ENCODE data around the gene NQO2. TPM values are rescaled to one million over a fixed set of nuclear protein-coding genes. Genes with fewer than 3 reads are reported as not detected.
"Not testable (repeated sequence)": the region's sequence is repeated elsewhere in the genome, so short reads cannot be mapped to it uniquely, and the experiment has no call there.

Gene NQO2
- total RNA-seq, 2 experiments from 2014 or later = 40.7 to 44.2 TPM

GRCh38 chr6:3001773-3002293, 2.1 kb downstream of the NQO2 start:
- Mint-ChIP-seq H3K27ac (peak overlapping the region; percentile 25), H3K27me3 (no peaks in the 10 kb centered on the region), H3K36me3 (ENCODE audit: low read depth) (peaks cover 29% of the 10 kb centered on the region), H3K9me3 (ENCODE audit: low read depth) (no peaks in the 10 kb centered on the region), H3K4me3 (peak overlapping the region; percentile 27), H3K4me1 (peaks cover 28% of the 10 kb centered on the region)
- CTCF ChIA-PET = interaction anchor here (0.7 to 4.5 kb wide), 16 partner anchors 9 to 211 kb away, joined by 3 to 36 read pairs (median 5); partner anchors contain the start of gene RIPK1
- intact Hi-C loops (cut with DNase I, micrococcal nuclease) = loop anchor here in 1 of 2 experiments (1.0 kb wide), 1 partner anchor 25 kb away; no protein-coding TSS in a partner anchor
- no peak for DNase-seq
- POLR2A ChIA-PET = interaction anchor here (1.0 kb wide), 1 partner anchor 25 kb away, joined by 4 read pairs; no protein-coding TSS in a partner anchor
- ATAC-seq = no peak

DNA sequence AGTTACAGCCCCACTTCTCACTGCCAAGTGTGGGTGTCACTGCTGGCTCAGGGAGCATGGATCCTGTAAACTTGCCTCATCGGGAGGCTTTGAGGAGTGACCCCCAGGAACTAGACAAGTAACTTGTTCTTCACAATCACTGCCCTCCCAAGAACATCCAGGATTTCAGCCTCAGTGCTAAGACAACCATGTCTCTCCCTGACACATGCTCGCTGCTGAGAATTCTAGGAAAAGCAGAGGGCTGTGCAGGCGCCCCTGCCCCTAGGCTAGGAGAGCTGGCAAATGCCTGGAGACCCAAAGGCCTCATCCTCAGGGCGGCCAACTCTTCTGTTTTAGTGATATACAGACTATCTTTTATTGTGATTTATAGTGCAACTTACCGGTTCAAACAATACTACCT, 3.5 kb downstream of the NQO2 start:
- POLR2A ChIA-PET; H3K27me3 Mint-ChIP-seq; DNase-seq; H3K9me3 Mint-ChIP-seq (ENCODE audit: low read depth); intact Hi-C loops (cut with DNase I, micrococcal nuclease); H3K4me3 Mint-ChIP-seq; ATAC-seq; H3K27ac Mint-ChIP-seq: not testable (repeated sequence)
- CTCF ChIA-PET = interaction anchor here (4.5 kb wide), 1 partner anchor 55 kb away, joined by 36 read pairs; no protein-coding TSS in a partner anchor
- Mint-ChIP-seq H3K36me3 (ENCODE audit: low read depth) (peaks cover 36% of the 10 kb centered on the region), H3K4me1 (peaks cover 25% of the 10 kb centered on the region)

GRCh38 chr6:3005077-3005476, 5.4 kb downstream of the NQO2 start:
- intact Hi-C loops (cut with DNase I, micrococcal nuclease) = no loop called here
- no peak overlapping the region for H3K4me3 Mint-ChIP-seq
- ChIA-PET POLR2A (no interaction called here), CTCF (interaction anchor here (0.7 kb wide), 1 partner anchor 135 kb away, joined by 3 read pairs; no protein-coding TSS in a partner anchor)
- peaks cover 52% of the 10 kb centered on the region for H3K36me3 Mint-ChIP-seq (ENCODE audit: low read depth)
- H3K4me1 Mint-ChIP-seq = peaks cover 20% of the 10 kb centered on the region
- no peak overlapping the region for H3K27ac Mint-ChIP-seq
- peaks cover under 1% of the 10 kb centered on the region for H3K9me3 Mint-ChIP-seq (ENCODE audit: low read depth)
- ATAC-seq (no peak), DNase-seq (no peak)
- H3K27me3 Mint-ChIP-seq = no peaks in the 10 kb centered on the region

- ChIA-PET CTCF (no interaction called here), POLR2A (no interaction called here)
- Mint-ChIP-seq H3K4me3 (no peak overlapping the region), H3K27ac (no peak overlapping the region), H3K4me1 (peaks cover 20% of the 10 kb centered on the region), H3K27me3 (no peaks in the 10 kb centered on the region), H3K9me3 (ENCODE audit: low read depth) (peaks cover 2% of the 10 kb centered on the region), H3K36me3 (ENCODE audit: low read depth) (peaks cover 60% of the 10 kb centered on the region)
- intact Hi-C loops (cut with DNase I, micrococcal nuclease) = no loop called here
- no peak for DNase-seq
- ATAC-seq = no peak
Measured at GRCh38 chr6:3005874-3006273, 6.2 kb downstream of the NQO2 start.

DNA sequence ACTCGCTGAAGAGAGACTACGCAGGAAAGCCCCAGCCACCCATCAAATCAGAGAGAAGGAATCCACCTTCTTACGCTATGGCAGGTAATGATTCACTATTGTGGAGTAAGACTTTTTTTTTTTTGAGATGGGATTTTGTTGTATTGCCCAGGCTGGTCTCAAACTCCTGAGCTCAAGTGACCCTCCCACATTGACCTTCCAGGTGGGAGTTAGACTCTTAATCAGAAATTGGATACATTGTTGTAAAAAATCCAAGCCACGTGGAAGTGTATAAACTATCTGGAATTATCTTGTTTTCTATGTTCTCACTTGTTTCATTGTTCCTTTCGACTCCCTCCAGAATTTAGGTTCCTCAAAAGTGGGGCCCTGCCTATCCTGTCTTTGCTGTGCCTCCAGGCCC, 6.8 kb downstream of the NQO2 start:
- no peak overlapping the region for H3K4me3 Mint-ChIP-seq
- DNase-seq (no peak), ATAC-seq (no peak)
- intact Hi-C loops (cut with DNase I, micrococcal nuclease) = no loop called here
- ChIA-PET CTCF (no interaction called here), POLR2A (no interaction called here)
- H3K9me3 Mint-ChIP-seq (ENCODE audit: low read depth) = peaks cover 8% of the 10 kb centered on the region
- no peaks in the 10 kb centered on the region for H3K27me3 Mint-ChIP-seq
- H3K27ac Mint-ChIP-seq = no peak overlapping the region
- peaks cover 14% of the 10 kb centered on the region for H3K4me1 Mint-ChIP-seq
- peaks cover 66% of the 10 kb centered on the region for H3K36me3 Mint-ChIP-seq (ENCODE audit: low read depth)

GRCh38 chr6:3007571-3007970, 7.9 kb downstream of the NQO2 start:
- Mint-ChIP-seq H3K9me3 (ENCODE audit: low read depth) (peaks cover 16% of the 10 kb centered on the region), H3K27me3 (no peaks in the 10 kb centered on the region), H3K4me3 (no peak overlapping the region), H3K36me3 (ENCODE audit: low read depth) (peaks cover 71% of the 10 kb centered on the region), H3K27ac (no peak overlapping the region), H3K4me1 (peaks cover 6% of the 10 kb centered on the region)
- ChIA-PET POLR2A (no interaction called here), CTCF (interaction anchor here (0.6 to 1.4 kb wide), 5 partner anchors 49 to 176 kb away, joined by 3 to 7 read pairs (median 3); no protein-coding TSS in a partner anchor)
- DNase-seq (no peak), ATAC-seq (no peak)
- intact Hi-C loops (cut with DNase I, micrococcal nuclease) = no loop called here

DNA sequence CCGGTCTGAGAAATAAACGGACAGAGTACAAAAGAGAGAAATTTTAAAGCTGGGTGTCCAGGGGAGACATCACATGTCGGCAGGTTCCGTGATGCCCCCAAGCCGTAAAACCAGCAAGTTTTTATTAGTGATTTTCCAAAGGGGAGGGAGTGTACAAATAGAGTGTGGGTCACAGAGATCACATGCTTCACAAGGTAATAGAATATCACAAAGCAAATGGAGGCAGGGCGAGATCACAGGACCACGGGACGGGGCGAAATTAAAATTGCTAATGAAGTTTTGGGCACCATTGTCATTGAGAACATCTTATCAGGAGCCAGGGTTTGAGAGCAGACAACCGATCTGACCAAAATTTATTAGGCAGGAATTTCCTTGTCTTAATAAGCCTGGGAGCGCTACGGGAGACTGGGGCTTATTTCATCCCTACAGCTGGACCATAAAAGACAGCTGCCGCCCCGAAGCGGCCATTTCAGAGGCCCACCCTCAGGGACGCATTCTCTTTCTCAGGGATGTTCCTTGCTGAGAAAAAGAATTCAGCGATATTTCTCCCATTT, 9.1 kb downstream of the NQO2 start:
- H3K27me3 Mint-ChIP-seq; intact Hi-C loops (cut with DNase I, micrococcal nuclease); POLR2A ChIA-PET; H3K27ac Mint-ChIP-seq; H3K4me3 Mint-ChIP-seq; H3K4me1 Mint-ChIP-seq; DNase-seq; ATAC-seq: not testable (repeated sequence)
- Mint-ChIP-seq H3K36me3 (ENCODE audit: low read depth) (peaks cover 72% of the 10 kb centered on the region), H3K9me3 (ENCODE audit: low read depth) (peaks cover 16% of the 10 kb centered on the region)
- CTCF ChIA-PET = interaction anchor here (1.4 to 1.7 kb wide), 2 partner anchors 17 to 62 kb away, joined by 7 to 8 read pairs; no protein-coding TSS in a partner anchor

GRCh38 chr6:3009930-3010329, 10.2 kb downstream of the NQO2 start:
- ATAC-seq (no peak), DNase-seq (no peak)
- H3K27ac Mint-ChIP-seq = no peak overlapping the region
- peaks cover 77% of the 10 kb centered on the region for H3K36me3 Mint-ChIP-seq (ENCODE audit: low read depth)
- ChIA-PET CTCF (interaction anchor here (0.7 to 2.2 kb wide), 5 partner anchors 8 to 90 kb away, joined by 3 to 8 read pairs (median 4); no protein-coding TSS in a partner anchor), POLR2A (no interaction called here)
- no peak overlapping the region for H3K4me3 Mint-ChIP-seq
- H3K9me3 Mint-ChIP-seq (ENCODE audit: low read depth) = peaks cover 16% of the 10 kb centered on the region
- H3K4me1 Mint-ChIP-seq = peaks cover 3% of the 10 kb centered on the region
- intact Hi-C loops (cut with DNase I, micrococcal nuclease) = no loop called here
- H3K27me3 Mint-ChIP-seq = no peaks in the 10 kb centered on the region

DNA sequence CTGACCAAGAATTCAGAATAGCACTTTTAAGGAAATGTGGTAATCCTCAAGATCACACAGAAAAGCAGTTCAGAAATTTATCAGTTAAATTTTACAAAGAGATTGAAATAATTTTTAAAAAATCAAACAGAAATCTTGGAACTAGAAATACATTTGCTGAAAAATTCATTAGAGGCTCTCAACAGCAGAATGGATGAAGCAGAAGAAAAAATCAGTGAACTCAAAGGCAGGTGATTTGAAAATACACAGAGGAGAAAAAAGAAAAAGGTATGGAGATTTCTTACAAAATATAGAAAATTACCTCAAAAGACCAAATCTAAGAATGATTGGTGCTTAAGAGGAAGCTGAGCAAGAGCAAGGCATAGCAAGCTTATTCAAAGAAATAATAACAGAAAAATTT, 11.5 kb downstream of the NQO2 start:
- intact Hi-C loops (cut with DNase I, micrococcal nuclease) = no loop called here
- Mint-ChIP-seq H3K4me3 (no peak overlapping the region), H3K9me3 (ENCODE audit: low read depth) (peaks cover 16% of the 10 kb centered on the region), H3K36me3 (ENCODE audit: low read depth) (peaks cover 72% of the 10 kb centered on the region), H3K27me3 (no peaks in the 10 kb centered on the region), H3K27ac (no peak overlapping the region), H3K4me1 (peaks cover 3% of the 10 kb centered on the region)
- ChIA-PET POLR2A (interaction anchor here (0.8 kb wide), 1 partner anchor 13 kb away, joined by 3 read pairs; no protein-coding TSS in a partner anchor), CTCF (interaction anchor here (2.2 kb wide), 1 partner anchor 10 kb away, joined by 8 read pairs; no protein-coding TSS in a partner anchor)
- no peak for ATAC-seq
- DNase-seq = no peak

DNA sequence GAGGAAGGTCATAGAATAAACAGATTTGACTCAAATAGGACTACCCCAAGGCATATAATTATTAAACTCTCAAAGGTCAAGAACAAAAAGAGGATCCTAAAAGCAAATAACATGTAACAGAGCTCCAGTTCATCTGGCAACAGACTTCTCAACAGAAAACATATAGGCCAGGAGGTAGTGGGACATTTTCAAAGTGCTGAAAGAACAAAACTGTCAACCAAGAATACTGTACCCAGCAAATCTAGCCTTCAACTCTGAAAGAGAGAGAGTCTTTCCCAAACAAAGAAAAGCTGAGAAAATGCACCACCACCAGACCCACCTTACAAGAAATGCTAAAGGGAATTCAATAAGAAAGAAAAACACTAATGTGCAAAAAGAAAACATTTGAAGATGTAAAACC, 11.9 kb downstream of the NQO2 start:
- intact Hi-C loops (cut with DNase I, micrococcal nuclease) = no loop called here
- ATAC-seq = no peak
- ChIA-PET CTCF (interaction anchor here (2.2 kb wide), 1 partner anchor 10 kb away, joined by 8 read pairs; no protein-coding TSS in a partner anchor), POLR2A (interaction anchor here (0.8 kb wide), 1 partner anchor 12 kb away, joined by 3 read pairs; no protein-coding TSS in a partner anchor)
- peak overlapping the region; percentile 2 for H3K27ac Mint-ChIP-seq
- no peaks in the 10 kb centered on the region for H3K27me3 Mint-ChIP-seq
- H3K9me3 Mint-ChIP-seq (ENCODE audit: low read depth) = peaks cover 16% of the 10 kb centered on the region
- H3K4me1 Mint-ChIP-seq = peaks cover 3% of the 10 kb centered on the region
- DNase-seq = no peak
- no peak overlapping the region for H3K4me3 Mint-ChIP-seq
- H3K36me3 Mint-ChIP-seq (ENCODE audit: low read depth) = peaks cover 71% of the 10 kb centered on the region

GRCh38 chr6:3013486-3013885, 13.8 kb downstream of the NQO2 start:
- CTCF ChIA-PET = no interaction called here

More at GRCh38 chr6:3013486-3013885, 13.8 kb downstream of the NQO2 start:
- H3K4me3 Mint-ChIP-seq = no peak overlapping the region
- ATAC-seq (no peak), DNase-seq (peak; percentile 14)
- peaks cover 68% of the 10 kb centered on the region for H3K36me3 Mint-ChIP-seq (ENCODE audit: low read depth)
- POLR2A ChIA-PET = no interaction called here
- H3K4me1 Mint-ChIP-seq = peaks cover 3% of the 10 kb centered on the region
- peak overlapping the region; percentile 21 for H3K27ac Mint-ChIP-seq
- no peaks in the 10 kb centered on the region for H3K27me3 Mint-ChIP-seq
- H3K9me3 Mint-ChIP-seq (ENCODE audit: low read depth) = peaks cover 16% of the 10 kb centered on the region
- intact Hi-C loops (cut with DNase I, micrococcal nuclease) = no loop called here

Data from activated CD4-positive, alpha-beta T cell treated with anti-CD3 and anti-CD28 coated beads for 36 hours (primary cell).